ENCODE data around the gene JPH2. TPM values are rescaled to one million over a fixed set of nuclear protein-coding genes. Genes with fewer than 3 reads are reported as not detected.

JPH2 gene
- total RNA-seq, 1 donor from 2014 or later: 0.80 TPM

DNA sequence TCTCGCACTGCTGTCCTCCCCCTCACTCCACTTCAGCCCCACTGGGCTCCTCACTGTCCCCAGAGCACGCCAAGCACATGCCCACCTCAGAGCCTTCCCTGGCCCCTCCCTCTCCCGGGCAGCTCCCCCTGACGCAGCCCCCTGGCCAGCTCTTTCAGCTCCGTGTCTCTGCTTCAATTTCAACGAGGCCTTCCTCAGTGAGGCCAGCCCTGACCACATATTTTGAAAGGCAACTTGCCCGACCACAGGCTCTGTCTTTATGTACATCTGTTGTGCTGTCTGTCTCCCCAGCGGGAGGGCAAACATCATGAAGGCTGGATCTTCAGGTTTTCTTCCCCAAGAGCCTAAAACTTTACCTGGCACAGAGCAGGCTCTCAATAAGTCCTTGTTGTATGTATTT lies 44.6 kb downstream of the JPH2 start:
- no peak overlapping the region for H3K4me3 Mint-ChIP-seq (ENCODE audit: unreplicated experiment)
- H3K27ac Mint-ChIP-seq (ENCODE audit: unreplicated experiment): no peak overlapping the region
- no peaks in the 10 kb centered on the region for H3K9me3 Mint-ChIP-seq (ENCODE audit: unreplicated experiment)
- peaks cover 8% of the 10 kb centered on the region for H3K27me3 Mint-ChIP-seq (ENCODE audit: unreplicated experiment)
- TF ChIP-seq, protein P1, sequence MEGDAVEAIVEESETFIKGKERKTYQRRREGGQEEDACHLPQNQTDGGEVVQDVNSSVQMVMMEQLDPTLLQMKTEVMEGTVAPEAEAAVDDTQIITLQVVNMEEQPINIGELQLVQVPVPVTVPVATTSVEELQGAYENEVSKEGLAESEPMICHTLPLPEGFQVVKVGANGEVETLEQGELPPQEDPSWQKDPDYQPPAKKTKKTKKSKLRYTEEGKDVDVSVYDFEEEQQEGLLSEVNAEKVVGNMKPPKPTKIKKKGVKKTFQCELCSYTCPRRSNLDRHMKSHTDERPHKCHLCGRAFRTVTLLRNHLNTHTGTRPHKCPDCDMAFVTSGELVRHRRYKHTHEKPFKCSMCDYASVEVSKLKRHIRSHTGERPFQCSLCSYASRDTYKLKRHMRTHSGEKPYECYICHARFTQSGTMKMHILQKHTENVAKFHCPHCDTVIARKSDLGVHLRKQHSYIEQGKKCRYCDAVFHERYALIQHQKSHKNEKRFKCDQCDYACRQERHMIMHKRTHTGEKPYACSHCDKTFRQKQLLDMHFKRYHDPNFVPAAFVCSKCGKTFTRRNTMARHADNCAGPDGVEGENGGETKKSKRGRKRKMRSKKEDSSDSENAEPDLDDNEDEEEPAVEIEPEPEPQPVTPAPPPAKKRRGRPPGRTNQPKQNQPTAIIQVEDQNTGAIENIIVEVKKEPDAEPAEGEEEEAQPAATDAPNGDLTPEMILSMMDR (IDR thresholded peaks at IDR 0.05; ENCODE audit: unreplicated experiment): no peak
- DNase-seq (ENCODE audit: low spot score): no peak
- H3K36me3 Mint-ChIP-seq (ENCODE audit: low read depth, unreplicated experiment): no peaks in the 10 kb centered on the region
- H3K4me1 Mint-ChIP-seq (ENCODE audit: unreplicated experiment): peaks cover 13% of the 10 kb centered on the region

DNA sequence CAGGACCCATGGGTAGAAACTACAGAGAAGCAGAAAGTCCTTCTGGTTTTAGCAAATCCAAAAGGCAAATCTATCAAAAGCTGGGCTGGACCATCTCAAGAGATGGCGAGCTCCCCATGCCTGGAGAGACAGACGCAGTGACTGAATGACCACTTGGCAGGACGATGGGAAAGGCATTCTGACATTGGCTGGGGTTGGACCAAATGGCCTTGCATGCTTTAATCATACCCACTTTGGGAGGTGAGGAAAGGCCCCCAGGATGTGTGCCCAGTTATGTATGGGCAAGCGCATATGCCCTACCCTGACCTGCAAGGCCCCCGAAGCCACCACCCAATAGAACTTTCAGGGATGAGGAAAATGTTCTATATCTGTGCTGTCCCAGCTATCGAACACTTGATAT lies 45.1 kb downstream of the JPH2 start:
- H3K36me3 Mint-ChIP-seq (ENCODE audit: low read depth, unreplicated experiment): no peaks in the 10 kb centered on the region
- H3K4me1 Mint-ChIP-seq (ENCODE audit: unreplicated experiment): peaks cover 13% of the 10 kb centered on the region
- no peak for DNase-seq (ENCODE audit: low spot score)
- TF ChIP-seq, protein P1 (IDR thresholded peaks at IDR 0.05; ENCODE audit: unreplicated experiment): no peak
- H3K9me3 Mint-ChIP-seq (ENCODE audit: unreplicated experiment): no peaks in the 10 kb centered on the region
- no peak overlapping the region for H3K4me3 Mint-ChIP-seq (ENCODE audit: unreplicated experiment)
- peaks cover 6% of the 10 kb centered on the region for H3K27me3 Mint-ChIP-seq (ENCODE audit: unreplicated experiment)
- H3K27ac Mint-ChIP-seq (ENCODE audit: unreplicated experiment): no peak overlapping the region

DNA sequence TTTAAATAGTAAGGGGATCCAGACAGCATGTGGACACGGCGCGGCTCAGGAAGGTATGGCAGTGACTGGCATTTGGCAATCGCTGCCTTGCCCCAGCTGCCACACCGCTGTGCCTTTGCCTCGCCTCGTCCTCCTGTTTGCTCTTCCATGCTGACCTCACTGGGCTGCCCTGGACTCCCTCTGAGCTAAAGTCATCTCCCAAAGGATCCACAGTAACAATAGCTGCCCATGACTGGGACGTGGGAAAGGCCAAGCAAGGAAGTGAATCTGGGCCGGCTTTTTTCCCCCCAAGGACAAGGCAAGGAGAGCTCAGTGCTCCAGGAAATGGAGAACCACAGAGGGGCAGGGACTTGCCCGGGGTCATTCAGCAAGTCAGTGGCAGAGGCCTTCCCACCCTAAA lies 48.1 kb downstream of the JPH2 start:
- TF ChIP-seq, protein P1 (IDR thresholded peaks at IDR 0.05; ENCODE audit: unreplicated experiment): no peak
- Mint-ChIP-seq H3K9me3 (ENCODE audit: unreplicated experiment) (no peaks in the 10 kb centered on the region), H3K4me1 (ENCODE audit: unreplicated experiment) (peaks cover 8% of the 10 kb centered on the region), H3K36me3 (ENCODE audit: low read depth, unreplicated experiment) (no peaks in the 10 kb centered on the region), H3K4me3 (ENCODE audit: unreplicated experiment) (no peak overlapping the region), H3K27me3 (ENCODE audit: unreplicated experiment) (peaks cover 3% of the 10 kb centered on the region), H3K27ac (ENCODE audit: unreplicated experiment) (no peak overlapping the region)
- DNase-seq (ENCODE audit: low spot score): no peak

- H3K4me3 Mint-ChIP-seq (ENCODE audit: unreplicated experiment): no peak overlapping the region
- H3K9me3 Mint-ChIP-seq (ENCODE audit: unreplicated experiment): no peaks in the 10 kb centered on the region
- no peak for DNase-seq (ENCODE audit: low spot score)
- TF ChIP-seq, protein P1 (IDR thresholded peaks at IDR 0.05; ENCODE audit: unreplicated experiment): no peak
- H3K4me1 Mint-ChIP-seq (ENCODE audit: unreplicated experiment): peaks cover 5% of the 10 kb centered on the region
- no peaks in the 10 kb centered on the region for H3K27me3 Mint-ChIP-seq (ENCODE audit: unreplicated experiment)
- H3K27ac Mint-ChIP-seq (ENCODE audit: unreplicated experiment): no peak overlapping the region
- peaks cover 4% of the 10 kb centered on the region for H3K36me3 Mint-ChIP-seq (ENCODE audit: low read depth, unreplicated experiment)
These were observed 49.7 kb downstream of the JPH2 start for GRCh38 chr20:44137266-44137801.

GRCh38 chr20:44136579-44137265 lies 50.3 kb downstream of the JPH2 start:
- DNase-seq (ENCODE audit: low spot score): no peak
- H3K9me3 Mint-ChIP-seq (ENCODE audit: unreplicated experiment): no peaks in the 10 kb centered on the region
- TF ChIP-seq, protein P1 (IDR thresholded peaks at IDR 0.05; ENCODE audit: unreplicated experiment): no peak
- no peaks in the 10 kb centered on the region for H3K27me3 Mint-ChIP-seq (ENCODE audit: unreplicated experiment)
- no peak overlapping the region for H3K4me3 Mint-ChIP-seq (ENCODE audit: unreplicated experiment)
- peaks cover 5% of the 10 kb centered on the region for H3K4me1 Mint-ChIP-seq (ENCODE audit: unreplicated experiment)
- peaks cover 4% of the 10 kb centered on the region for H3K36me3 Mint-ChIP-seq (ENCODE audit: low read depth, unreplicated experiment)
- no peak overlapping the region for H3K27ac Mint-ChIP-seq (ENCODE audit: unreplicated experiment)
